HEK293 (cell line): ENCODE results near the gene TNFAIP2.
"Not testable (repeated sequence)": the region's sequence is repeated elsewhere in the genome, so short reads cannot be mapped to it uniquely, and the experiment has no call there.

Source experiments
- CTCF ChIA-PET: fragments of 350-600 bp; formaldehyde crosslinking; extraction: SDS; loops from one replicate; lab custom pipeline; 2021; ENCODE audit warnings: antibody characterized with exemption; lab: Yijun Ruan, JAX
- POLR2A ChIA-PET: fragments of 300-600 bp; formaldehyde crosslinking; extraction: SDS; loops from one replicate; lab custom pipeline; 2020; ENCODE audit warnings: antibody characterized with exemption, inconsistent platforms; lab: Yijun Ruan, JAX
- H3K27ac ChIP-seq: fragments of 200-500 bp; sonication (Bioruptor generic); 2 replicates; pipeline ENCODE4 v1.5.1; 2014; ENCODE audit warnings: low read depth, low read length, control low read depth, inconsistent platforms; ENCODE audit errors: extremely low read depth
- H3K36me3 ChIP-seq, 2 experiments: fragments of 200-500 bp in 1 of 2; sonication (Bioruptor generic) in 1 of 2; 1 replicate in 1 of 2; 2 replicates in 1 of 2; pipeline ENCODE4 v1.5.1; 2014 to 2017; ENCODE audit warnings: inconsistent platforms in 2 of 2, low read length in 2 of 2; ENCODE audit not compliant: control insufficient read depth in 2 of 2, insufficient read depth in 1 of 2
- H3K4me1 ChIP-seq: fragments of 200-500 bp; sonication (Bioruptor generic); 2 replicates; pipeline ENCODE4 v1.5.1; 2014; ENCODE audit warnings: mild to moderate bottlenecking, low read length, inconsistent platforms; ENCODE audit not compliant: control insufficient read depth, insufficient read depth
- H3K4me3 ChIP-seq: 2 replicates; pipeline ENCODE4 v1.5.1; 2011; ENCODE audit warnings: low read depth, mild to moderate bottlenecking, control low read depth, low read length, moderate library complexity
- H3K9me3 ChIP-seq: fragments of 200-500 bp; sonication (Bioruptor generic); 2 replicates; pipeline ENCODE4 v1.5.1; 2014; ENCODE audit warnings: low read depth, low read length, inconsistent platforms; ENCODE audit not compliant: control insufficient read depth, insufficient read depth
- GLIS1 ChIP-seq: fragments of 450-650 bp; formaldehyde crosslinking; IDR thresholded peaks from 2 replicates; pipeline ENCODE4 v1.5.1; 2016; ENCODE audit warnings: missing biosample characterization, missing genetic modification characterization
- HOXC10 ChIP-seq: sonication (generic); formaldehyde crosslinking; IDR thresholded peaks from 2 replicates; pipeline ENCODE4 v1.8.1; 2023; ENCODE audit warnings: mild to moderate bottlenecking, missing genetic modification reagents
- KLF1 ChIP-seq: fragments of 450-650 bp; formaldehyde crosslinking; IDR thresholded peaks from 2 replicates; pipeline ENCODE4 v1.5.1; 2016; ENCODE audit warnings: missing biosample characterization, missing genetic modification characterization
- SETDB1 ChIP-seq: IDR thresholded peaks from one replicate; pipeline ENCODE4 v1.6.1; 2017; ENCODE audit warnings: mild to moderate bottlenecking, low read length, moderate library complexity, mixed read lengths; ENCODE audit not compliant: insufficient read length
- YY1 ChIP-seq: fragments of 450-650 bp; formaldehyde crosslinking; IDR thresholded peaks from 2 replicates; pipeline ENCODE4 v1.5.1; 2018; ENCODE audit warnings: missing biosample characterization, missing genetic modification characterization
- ZBTB20 ChIP-seq: fragments of 450-650 bp; formaldehyde crosslinking; IDR thresholded peaks from 2 replicates; pipeline ENCODE4 v1.5.1; 2016; ENCODE audit warnings: missing biosample characterization, missing genetic modification characterization
- ZBTB48 ChIP-seq: fragments of 450-650 bp; formaldehyde crosslinking; IDR thresholded peaks from 2 replicates; pipeline ENCODE4 v1.5.1; 2016; ENCODE audit warnings: missing biosample characterization, missing genetic modification characterization
- ZEB2 ChIP-seq: fragments of 450-650 bp; formaldehyde crosslinking; IDR thresholded peaks from 2 replicates; pipeline ENCODE4 v1.5.1; 2016; ENCODE audit warnings: missing biosample characterization, missing genetic modification characterization
- ZIC2 ChIP-seq: fragments of 450-650 bp; formaldehyde crosslinking; IDR thresholded peaks from 2 replicates; pipeline ENCODE4 v1.5.1; 2016; ENCODE audit warnings: missing biosample characterization, missing genetic modification characterization
- ZNF121 ChIP-seq: fragments of 450-650 bp; formaldehyde crosslinking; IDR thresholded peaks from 2 replicates; pipeline ENCODE4 v1.5.1; 2016; ENCODE audit warnings: missing biosample characterization, missing genetic modification characterization
- ZNF175 ChIP-seq: fragments of 450-650 bp; formaldehyde crosslinking; IDR thresholded peaks from 2 replicates; pipeline ENCODE4 v1.5.1; 2016; ENCODE audit warnings: missing biosample characterization, missing genetic modification characterization
- ZNF23 ChIP-seq: fragments of 450-650 bp; formaldehyde crosslinking; IDR thresholded peaks from 2 replicates; pipeline ENCODE4 v1.5.1; 2016; ENCODE audit warnings: missing biosample characterization, missing genetic modification characterization, borderline replicate concordance
- ZNF335 ChIP-seq: fragments of 450-650 bp; formaldehyde crosslinking; conservative IDR thresholded peaks from 2 replicates; pipeline ENCODE4 v1.5.1; 2016; ENCODE audit warnings: missing biosample characterization, missing genetic modification characterization
- ZNF350 ChIP-seq: fragments of 450-650 bp; formaldehyde crosslinking; IDR thresholded peaks from 2 replicates; pipeline ENCODE4 v1.5.0; 2017; ENCODE audit warnings: missing biosample characterization, mild to moderate bottlenecking, missing genetic modification characterization
- ZNF473 ChIP-seq: fragments of 450-650 bp; formaldehyde crosslinking; IDR thresholded peaks from 2 replicates; pipeline ENCODE4 v1.5.1; 2017; ENCODE audit warnings: missing biosample characterization, missing genetic modification characterization
- ZNF670 ChIP-seq: fragments of 450-650 bp; formaldehyde crosslinking; IDR thresholded peaks from 2 replicates; pipeline ENCODE4 v1.5.1; 2016; ENCODE audit warnings: missing biosample characterization, missing genetic modification characterization, low read depth
- ZNF707 ChIP-seq: fragments of 450-650 bp; formaldehyde crosslinking; IDR thresholded peaks from 2 replicates; pipeline ENCODE4 v1.5.1; 2016; ENCODE audit warnings: missing biosample characterization, missing genetic modification characterization
- ZXDB ChIP-seq: fragments of 450-650 bp; formaldehyde crosslinking; IDR thresholded peaks from 2 replicates; pipeline ENCODE4 v1.5.1; 2016; ENCODE audit warnings: missing biosample characterization, missing genetic modification characterization
- TF ChIP-seq, protein P1 (sequence below): fragments of 450-650 bp; formaldehyde crosslinking; IDR thresholded peaks from 2 replicates; pipeline ENCODE4 v1.5.1; 2017; ENCODE audit warnings: missing biosample characterization, missing genetic modification characterization
- TF ChIP-seq, protein P2 (sequence below): fragments of 450-650 bp; formaldehyde crosslinking; IDR thresholded peaks from 2 replicates; pipeline ENCODE4 v1.5.1; 2016; ENCODE audit warnings: missing biosample characterization, missing genetic modification characterization
- TF ChIP-seq, protein P3 (sequence below): fragments of 450-650 bp; IDR thresholded peaks from 2 replicates; pipeline ENCODE4 v1.5.1; 2018; ENCODE audit warnings: missing biosample characterization, mild to moderate bottlenecking, missing genetic modification characterization

TNFAIP2 gene

GRCh38 chr14:103173887-103174286 lies 50.6 kb downstream of the TNFAIP2 start:
- H3K36me3 ChIP-seq, POLR2A ChIA-PET, CTCF ChIA-PET, H3K27ac ChIP-seq, H3K4me3 ChIP-seq, H3K4me1 ChIP-seq, H3K9me3 ChIP-seq: not testable (repeated sequence)
- TF ChIP-seq SETDB1: peak; percentile 97
- TF ChIP-seq, all 188 proteins: peak for 1; not testable (repeated sequence) for 187

- POLR2A ChIA-PET, H3K27ac ChIP-seq, H3K9me3 ChIP-seq, H3K4me1 ChIP-seq, H3K36me3 ChIP-seq, H3K4me3 ChIP-seq: not testable (repeated sequence)
- CTCF ChIA-PET: interaction anchor here (2.7 kb wide), 1 partner anchor 71 kb away, joined by 7 read pairs; no protein-coding TSS in a partner anchor
- TF ChIP-seq ZNF350 (tag by site-specific recombination) (peak; percentile 59; the same call in 1 of the 2 replicates), ZNF335 (0 out of 2 replicates have a peak, but pooled peaks have one; percentile 24)
- TF ChIP-seq, all 188 proteins: peak for 2; not testable (repeated sequence) for 186
Observed at GRCh38 chr14:103176176-103176575, 52.9 kb downstream of the TNFAIP2 start.

DNA sequence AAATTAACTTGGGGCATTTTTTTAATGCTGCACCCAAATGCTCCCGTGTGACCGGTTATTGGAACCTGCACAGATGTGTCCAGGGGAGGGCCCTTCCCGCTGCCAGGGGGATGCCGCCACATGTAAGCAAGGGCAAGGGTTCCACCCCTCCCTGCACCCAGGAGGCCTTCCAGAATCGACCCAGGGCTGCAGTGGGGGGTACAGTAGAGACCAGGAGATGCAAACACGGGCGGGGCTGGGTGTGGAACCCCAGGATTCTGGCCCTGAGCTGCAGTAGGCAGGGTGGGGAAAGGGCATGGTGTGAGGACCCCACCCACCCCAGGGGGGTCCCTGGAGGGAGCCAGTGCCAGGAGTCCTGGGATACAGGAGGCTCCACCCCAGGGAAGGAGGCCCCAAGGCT lies 54.1 kb downstream of the TNFAIP2 start:
- Histone ChIP-seq H3K4me1 (no peaks in the 10 kb centered on the region), H3K9me3 (no peaks in the 10 kb centered on the region), H3K4me3 (no peak overlapping the region), H3K36me3 (no peaks in the 10 kb centered on the region), H3K27ac (no peak overlapping the region)
- ChIA-PET POLR2A (interaction anchor here (0.6 kb wide), 1 partner anchor 58 kb away, joined by 5 read pairs; no protein-coding TSS in a partner anchor), CTCF (interaction anchor here (1.1 to 2.7 kb wide), 2 partner anchors 72 to 214 kb away, joined by 3 to 7 read pairs; no protein-coding TSS in a partner anchor)
- TF ChIP-seq, protein P1, sequence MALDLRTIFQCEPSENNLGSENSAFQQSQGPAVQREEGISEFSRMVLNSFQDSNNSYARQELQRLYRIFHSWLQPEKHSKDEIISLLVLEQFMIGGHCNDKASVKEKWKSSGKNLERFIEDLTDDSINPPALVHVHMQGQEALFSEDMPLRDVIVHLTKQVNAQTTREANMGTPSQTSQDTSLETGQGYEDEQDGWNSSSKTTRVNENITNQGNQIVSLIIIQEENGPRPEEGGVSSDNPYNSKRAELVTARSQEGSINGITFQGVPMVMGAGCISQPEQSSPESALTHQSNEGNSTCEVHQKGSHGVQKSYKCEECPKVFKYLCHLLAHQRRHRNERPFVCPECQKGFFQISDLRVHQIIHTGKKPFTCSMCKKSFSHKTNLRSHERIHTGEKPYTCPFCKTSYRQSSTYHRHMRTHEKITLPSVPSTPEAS (tag by site-specific recombination): no peak
- TF ChIP-seq ZIC2 (peak; percentile 36; the same call in 1 of the 2 replicates), KLF1 (tag by site-specific recombination) (peak; percentile 94), ZBTB20 (tag by site-specific recombination) (no peak), GLIS1 (tag by site-specific recombination) (peak; percentile 92)

DNA sequence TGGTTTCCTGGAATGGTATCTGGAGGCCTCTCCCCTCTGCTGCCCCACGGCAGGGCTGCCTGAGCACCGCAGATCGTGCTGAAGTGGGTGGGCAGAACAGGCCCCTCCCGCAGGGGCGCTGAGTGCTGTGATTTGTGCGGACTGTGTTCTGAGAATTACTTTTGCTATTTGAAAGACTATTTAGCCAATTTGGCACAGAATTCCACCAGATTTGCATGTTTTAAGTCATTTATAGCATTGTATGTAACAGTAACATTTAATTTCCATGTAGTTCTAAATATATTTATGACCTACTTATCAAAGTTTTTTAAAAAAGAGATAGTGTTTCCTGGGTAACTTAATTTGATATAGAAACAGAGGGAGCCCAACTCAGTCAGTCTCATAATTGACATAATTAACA lies 55.3 kb downstream of the TNFAIP2 start:
- POLR2A ChIA-PET: no interaction called here
- Histone ChIP-seq H3K27ac (no peak overlapping the region), H3K4me1 (no peaks in the 10 kb centered on the region)
- TF ChIP-seq, protein P2, sequence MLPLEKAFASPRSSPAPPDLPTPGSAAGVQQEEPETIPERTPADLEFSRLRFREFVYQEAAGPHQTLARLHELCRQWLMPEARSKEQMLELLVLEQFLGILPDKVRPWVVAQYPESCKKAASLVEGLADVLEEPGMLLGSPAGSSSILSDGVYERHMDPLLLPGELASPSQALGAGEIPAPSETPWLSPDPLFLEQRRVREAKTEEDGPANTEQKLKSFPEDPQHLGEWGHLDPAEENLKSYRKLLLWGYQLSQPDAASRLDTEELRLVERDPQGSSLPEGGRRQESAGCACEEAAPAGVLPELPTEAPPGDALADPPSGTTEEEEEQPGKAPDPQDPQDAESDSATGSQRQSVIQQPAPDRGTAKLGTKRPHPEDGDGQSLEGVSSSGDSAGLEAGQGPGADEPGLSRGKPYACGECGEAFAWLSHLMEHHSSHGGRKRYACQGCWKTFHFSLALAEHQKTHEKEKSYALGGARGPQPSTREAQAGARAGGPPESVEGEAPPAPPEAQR (tag by site-specific recombination): no peak
- TF ChIP-seq ZNF670 (tag by site-specific recombination) (no peak), ZNF121 (tag by site-specific recombination) (no peak), ZNF707 (tag by site-specific recombination) (no peak), ZEB2 (tag by site-specific recombination) (no peak), ZNF473 (tag by site-specific recombination) (no peak), YY1 (no peak), ZBTB48 (tag by site-specific recombination) (no peak), ZNF23 (tag by site-specific recombination) (no peak), ZXDB (tag by site-specific recombination) (no peak), HOXC10 (CRISPR knock-in tag) (no peak), ZNF175 (no peak), ZIC2 (no peak)
- TF ChIP-seq, protein P3, sequence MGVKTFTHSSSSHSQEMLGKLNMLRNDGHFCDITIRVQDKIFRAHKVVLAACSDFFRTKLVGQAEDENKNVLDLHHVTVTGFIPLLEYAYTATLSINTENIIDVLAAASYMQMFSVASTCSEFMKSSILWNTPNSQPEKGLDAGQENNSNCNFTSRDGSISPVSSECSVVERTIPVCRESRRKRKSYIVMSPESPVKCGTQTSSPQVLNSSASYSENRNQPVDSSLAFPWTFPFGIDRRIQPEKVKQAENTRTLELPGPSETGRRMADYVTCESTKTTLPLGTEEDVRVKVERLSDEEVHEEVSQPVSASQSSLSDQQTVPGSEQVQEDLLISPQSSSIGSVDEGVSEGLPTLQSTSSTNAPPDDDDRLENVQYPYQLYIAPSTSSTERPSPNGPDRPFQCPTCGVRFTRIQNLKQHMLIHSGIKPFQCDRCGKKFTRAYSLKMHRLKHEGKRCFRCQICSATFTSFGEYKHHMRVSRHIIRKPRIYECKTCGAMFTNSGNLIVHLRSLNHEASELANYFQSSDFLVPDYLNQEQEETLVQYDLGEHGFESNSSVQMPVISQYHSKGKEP (tag by site-specific recombination): no peak
- TF ChIP-seq, all 188 proteins: peak for 0
- no peaks in the 10 kb centered on the region for H3K9me3 ChIP-seq
- no peaks in the 10 kb centered on the region for H3K36me3 ChIP-seq
- CTCF ChIA-PET: interaction anchor here (0.5 to 0.9 kb wide), 4 partner anchors 9 to 128 kb away, joined by 3 to 4 read pairs (median 4); no protein-coding TSS in a partner anchor
- no peak overlapping the region for H3K4me3 ChIP-seq
